ENCODE results near the gene SLC22A2.

- TF ChIP-seq POLR2A (IDR thresholded peaks at IDR 0.05; ENCODE audit: low read depth, low read length) = no peak
- no peak for TF ChIP-seq POLR2AphosphoS5 (IDR thresholded peaks at IDR 0.05; ENCODE audit: low read depth, low read length)
These were observed 81.4 kb downstream of the SLC22A2 start for GRCh38 chr6:160177220-160177619.

All from GM12892 (cell line).